AG09319 (cell line): ENCODE measurements around the gene ZMYND10.

Source experiments
- DNase-seq: peaks from one replicate; pipeline ENCODE4 v3.0.0-alpha.2; 2010; ENCODE audit warnings: low read depth; ENCODE audit errors: extremely low read depth
- TF ChIP-seq, protein P1 (sequence below): IDR thresholded peaks from 2 replicates; pipeline ENCODE4 v1.5.1; 2011; ENCODE audit warnings: low read depth, mild to moderate bottlenecking, inconsistent platforms, low read length, moderate library complexity

ZMYND10 gene

DNA sequence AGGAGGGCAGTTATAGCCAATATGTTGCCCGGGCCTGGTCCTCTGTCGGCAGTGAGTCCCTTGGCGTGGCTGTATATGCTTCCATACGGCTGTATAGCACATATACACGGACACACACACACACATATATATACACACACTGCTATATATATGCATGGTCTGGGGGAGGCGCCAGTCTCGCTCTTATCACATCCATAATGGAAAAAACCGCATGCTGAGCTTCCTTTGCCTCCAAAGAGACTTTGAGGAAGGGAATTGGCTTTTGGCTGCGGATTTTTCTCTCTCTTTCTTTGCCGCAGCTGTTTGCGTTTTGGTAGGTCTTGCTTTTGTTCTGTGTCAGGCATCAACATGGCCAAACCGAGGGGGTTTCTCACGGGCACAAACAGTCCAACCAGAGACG lies 25.1 kb upstream of the ZMYND10 start:
- no peak for DNase-seq
- TF ChIP-seq, protein P1, sequence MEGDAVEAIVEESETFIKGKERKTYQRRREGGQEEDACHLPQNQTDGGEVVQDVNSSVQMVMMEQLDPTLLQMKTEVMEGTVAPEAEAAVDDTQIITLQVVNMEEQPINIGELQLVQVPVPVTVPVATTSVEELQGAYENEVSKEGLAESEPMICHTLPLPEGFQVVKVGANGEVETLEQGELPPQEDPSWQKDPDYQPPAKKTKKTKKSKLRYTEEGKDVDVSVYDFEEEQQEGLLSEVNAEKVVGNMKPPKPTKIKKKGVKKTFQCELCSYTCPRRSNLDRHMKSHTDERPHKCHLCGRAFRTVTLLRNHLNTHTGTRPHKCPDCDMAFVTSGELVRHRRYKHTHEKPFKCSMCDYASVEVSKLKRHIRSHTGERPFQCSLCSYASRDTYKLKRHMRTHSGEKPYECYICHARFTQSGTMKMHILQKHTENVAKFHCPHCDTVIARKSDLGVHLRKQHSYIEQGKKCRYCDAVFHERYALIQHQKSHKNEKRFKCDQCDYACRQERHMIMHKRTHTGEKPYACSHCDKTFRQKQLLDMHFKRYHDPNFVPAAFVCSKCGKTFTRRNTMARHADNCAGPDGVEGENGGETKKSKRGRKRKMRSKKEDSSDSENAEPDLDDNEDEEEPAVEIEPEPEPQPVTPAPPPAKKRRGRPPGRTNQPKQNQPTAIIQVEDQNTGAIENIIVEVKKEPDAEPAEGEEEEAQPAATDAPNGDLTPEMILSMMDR = peak; percentile 3; the same call in 1 of the 2 replicates

DNA sequence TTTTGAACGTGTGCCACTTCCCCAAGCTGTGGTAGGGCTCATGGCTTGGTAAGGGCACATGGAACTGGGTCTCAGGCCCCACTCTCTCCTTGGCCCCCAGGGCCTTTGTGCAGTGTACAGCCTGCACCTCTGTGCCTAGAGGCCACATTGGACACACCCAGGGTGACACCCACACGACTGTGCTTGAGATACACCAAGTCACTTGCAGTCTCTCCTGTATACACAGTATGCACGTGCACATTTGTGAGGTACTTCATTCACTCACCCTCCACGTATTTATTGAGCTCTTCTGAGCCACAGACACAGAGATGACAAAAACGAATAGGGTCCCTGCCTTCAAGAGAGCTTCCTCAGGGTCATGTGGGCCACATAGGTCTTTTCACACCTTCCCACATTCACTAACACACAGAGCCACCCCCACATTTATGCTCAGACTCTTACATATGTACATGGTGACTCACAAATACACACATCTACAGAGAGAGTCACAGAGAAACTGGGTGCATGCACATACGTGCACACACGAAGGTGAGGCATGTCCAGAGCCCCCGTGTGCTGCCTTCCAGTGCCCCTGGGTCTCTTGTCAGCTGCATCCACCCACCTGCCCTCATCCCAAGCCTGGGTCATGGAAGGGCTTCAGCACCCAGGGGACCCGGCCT lies 23.6 kb upstream of the ZMYND10 start:
- no peak for DNase-seq
- TF ChIP-seq, protein P1 = no peak

DNA sequence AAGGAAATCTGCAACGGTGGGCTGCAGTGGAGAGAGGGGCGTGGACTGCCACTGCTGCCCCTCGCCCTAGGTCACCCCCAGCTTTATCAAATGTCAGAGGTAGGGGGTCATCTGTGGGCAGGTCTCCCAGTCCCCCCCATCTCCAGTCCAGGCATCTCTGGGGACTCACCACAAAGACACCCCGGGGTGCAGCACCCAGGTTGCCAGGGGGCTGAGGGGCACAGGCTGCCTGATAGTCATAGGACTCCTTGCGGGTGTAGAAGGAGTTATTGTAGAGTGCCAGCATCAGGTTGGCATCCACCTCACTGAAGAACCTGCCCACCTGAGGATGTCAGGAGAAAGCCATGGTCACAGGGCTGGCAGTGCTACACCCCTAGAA lies 20.3 kb upstream of the ZMYND10 start:
- TF ChIP-seq, protein P1 = no peak
- no peak for DNase-seq

DNA sequence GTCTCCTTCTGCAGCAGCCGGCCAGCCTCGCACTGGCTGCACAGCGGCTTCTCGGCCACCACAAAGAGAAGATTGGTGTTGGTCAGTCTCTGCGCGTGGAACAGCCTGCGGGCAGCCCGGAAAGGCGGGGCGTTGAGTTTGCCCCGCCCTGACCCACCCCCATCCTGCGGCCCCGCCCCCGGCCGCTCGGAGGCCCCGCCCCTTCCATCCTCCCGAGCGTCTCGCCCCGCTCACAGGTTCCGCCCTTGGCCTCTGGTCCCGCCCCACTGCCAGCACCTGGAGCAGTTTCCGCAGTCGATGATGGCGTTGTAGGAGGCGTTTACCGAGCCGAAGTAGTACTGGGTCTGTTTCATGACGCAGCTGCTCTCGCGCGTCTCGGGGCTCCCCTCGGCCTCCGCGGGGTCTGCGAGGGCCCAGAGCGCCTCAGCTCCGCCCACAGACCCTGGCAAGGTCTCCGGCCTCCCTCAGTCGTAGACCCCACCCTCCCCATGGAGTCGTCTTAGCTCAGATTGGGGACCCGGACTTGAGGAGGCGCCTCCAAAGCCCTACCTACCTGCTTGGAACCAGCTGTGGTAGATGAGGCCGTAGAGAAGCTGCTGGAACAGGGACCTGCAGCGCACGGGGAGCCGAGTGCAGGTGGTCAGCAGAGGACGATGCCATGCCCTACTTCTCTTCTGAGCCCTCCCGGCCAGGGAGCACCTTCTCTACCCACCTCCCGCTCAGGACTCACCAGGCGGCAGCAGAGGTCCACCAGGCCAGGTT lies 19.7 kb upstream of the ZMYND10 start:
- TF ChIP-seq, protein P1 = no peak
- no peak for DNase-seq

DNA sequence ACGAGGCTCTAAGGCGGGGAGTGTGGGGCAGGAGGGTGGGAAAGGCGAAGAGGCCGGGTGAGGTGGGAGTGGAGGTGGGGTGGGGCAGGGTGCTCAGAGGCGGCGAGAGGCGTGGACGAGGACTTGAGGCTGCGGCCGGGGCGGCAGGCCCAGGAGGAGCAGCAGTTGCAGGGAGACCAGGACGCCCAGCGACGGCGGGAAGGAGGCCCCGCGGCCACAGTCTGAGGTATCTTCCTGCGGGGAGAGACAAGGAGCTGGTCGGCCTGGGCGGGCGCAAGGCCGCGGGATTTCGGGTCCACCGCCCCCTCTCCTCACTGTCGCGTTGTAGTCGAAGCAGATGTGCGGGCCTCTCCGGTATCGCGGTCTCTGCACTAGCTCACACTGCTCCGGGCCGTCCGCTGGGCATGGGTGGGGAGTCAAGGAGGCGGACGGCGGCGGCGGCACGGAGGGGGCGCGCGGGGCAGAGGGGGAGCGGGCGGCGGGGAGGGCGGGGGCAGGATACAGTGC lies 19.1 kb upstream of the ZMYND10 start:
- TF ChIP-seq, protein P1 = no peak

DNA sequence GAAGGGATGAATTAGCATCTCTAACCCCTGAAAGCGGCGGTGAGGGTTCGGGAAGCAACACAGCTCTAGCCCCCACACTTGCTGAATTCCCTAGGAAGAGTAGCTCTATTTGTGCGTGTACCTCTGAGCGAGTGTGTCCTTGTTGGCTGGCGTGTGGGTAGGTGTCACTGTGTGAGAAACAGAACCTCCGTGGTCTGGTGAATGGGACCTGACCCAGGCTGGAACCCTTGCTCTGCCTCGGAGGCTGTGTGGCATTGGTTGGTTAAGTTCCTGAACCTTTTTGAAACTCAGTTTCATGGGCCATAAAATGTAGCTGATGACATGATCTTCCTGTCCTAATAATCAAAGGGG lies 14.2 kb upstream of the ZMYND10 start:
- TF ChIP-seq, protein P1 = no peak
- no peak for DNase-seq

More for the DNA sequence above, 19.1 kb upstream of the ZMYND10 start:
- DNase-seq = no peak
